Sigmoid colon (tissue), 4 donors: ENCODE results near the gene RFX4.

Experiments
- EP300 ChIP-seq, 4 donors: sonication (generic); formaldehyde crosslinking; IDR thresholded peaks; one replicate each; pipeline ENCODE4 v1.6.1; 2017; ENCODE audit warnings: antibody characterized with exemption in 4 of 4
- POLR2A ChIP-seq, 2 donors: fragments of 450-650 bp; IDR thresholded peaks; one replicate each; pipeline ENCODE4 v1.6.1; 2016; ENCODE audit warnings: antibody characterized with exemption in 2 of 2, mild to moderate bottlenecking in 2 of 2, moderate library complexity in 2 of 2
- POLR2AphosphoS5 ChIP-seq, 4 donors: sonication (generic); formaldehyde crosslinking; IDR thresholded peaks; one replicate each; pipeline ENCODE4 v1.6.1; 2017; ENCODE audit warnings: antibody characterized with exemption in 4 of 4
- TF ChIP-seq, protein P1 (sequence below), 4 experiments: fragments of 450-650 bp in 3 of 4; fragments of 200-600 bp in 1 of 4; IDR thresholded peaks; one replicate each; pipeline ENCODE4 v1.5.1; 2016 to 2019; ENCODE audit warnings: antibody characterized with exemption in 4 of 4, mild to moderate bottlenecking in 3 of 4, moderate library complexity in 2 of 4

DNA sequence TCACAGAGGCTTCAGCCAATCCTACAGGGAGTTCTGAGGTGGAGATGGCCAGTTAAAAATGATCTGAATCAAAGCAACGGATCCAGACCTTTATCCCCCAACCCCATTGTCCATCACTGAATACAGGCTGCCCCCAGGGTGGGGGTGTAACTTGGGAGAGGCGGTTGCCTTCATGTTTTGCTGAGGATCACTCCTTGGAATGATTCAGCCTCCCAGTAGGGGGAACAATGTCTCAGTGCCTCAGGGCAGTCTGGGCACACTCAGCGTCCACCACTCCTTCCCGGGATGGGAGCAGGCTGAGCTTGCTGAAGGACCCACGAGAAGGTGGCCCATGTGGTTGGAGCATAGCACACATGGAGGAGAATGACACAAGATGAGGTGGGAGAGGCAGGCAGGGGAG is 60.2 kb downstream of the RFX4 start:
- TF ChIP-seq, protein P1, sequence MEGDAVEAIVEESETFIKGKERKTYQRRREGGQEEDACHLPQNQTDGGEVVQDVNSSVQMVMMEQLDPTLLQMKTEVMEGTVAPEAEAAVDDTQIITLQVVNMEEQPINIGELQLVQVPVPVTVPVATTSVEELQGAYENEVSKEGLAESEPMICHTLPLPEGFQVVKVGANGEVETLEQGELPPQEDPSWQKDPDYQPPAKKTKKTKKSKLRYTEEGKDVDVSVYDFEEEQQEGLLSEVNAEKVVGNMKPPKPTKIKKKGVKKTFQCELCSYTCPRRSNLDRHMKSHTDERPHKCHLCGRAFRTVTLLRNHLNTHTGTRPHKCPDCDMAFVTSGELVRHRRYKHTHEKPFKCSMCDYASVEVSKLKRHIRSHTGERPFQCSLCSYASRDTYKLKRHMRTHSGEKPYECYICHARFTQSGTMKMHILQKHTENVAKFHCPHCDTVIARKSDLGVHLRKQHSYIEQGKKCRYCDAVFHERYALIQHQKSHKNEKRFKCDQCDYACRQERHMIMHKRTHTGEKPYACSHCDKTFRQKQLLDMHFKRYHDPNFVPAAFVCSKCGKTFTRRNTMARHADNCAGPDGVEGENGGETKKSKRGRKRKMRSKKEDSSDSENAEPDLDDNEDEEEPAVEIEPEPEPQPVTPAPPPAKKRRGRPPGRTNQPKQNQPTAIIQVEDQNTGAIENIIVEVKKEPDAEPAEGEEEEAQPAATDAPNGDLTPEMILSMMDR (IDR thresholded peaks at IDR 0.05), result no peak
- TF ChIP-seq POLR2AphosphoS5 (IDR thresholded peaks at IDR 0.05) (no peak), EP300 (IDR thresholded peaks at IDR 0.05) (no peak), POLR2A (IDR thresholded peaks at IDR 0.05) (no peak)
